ENCODE measurements around the gene RUBCN.
"Not testable (repeated sequence)": the region's sequence is repeated elsewhere in the genome, so short reads cannot be mapped to it uniquely, and the experiment has no call there.

RUBCN gene

DNA sequence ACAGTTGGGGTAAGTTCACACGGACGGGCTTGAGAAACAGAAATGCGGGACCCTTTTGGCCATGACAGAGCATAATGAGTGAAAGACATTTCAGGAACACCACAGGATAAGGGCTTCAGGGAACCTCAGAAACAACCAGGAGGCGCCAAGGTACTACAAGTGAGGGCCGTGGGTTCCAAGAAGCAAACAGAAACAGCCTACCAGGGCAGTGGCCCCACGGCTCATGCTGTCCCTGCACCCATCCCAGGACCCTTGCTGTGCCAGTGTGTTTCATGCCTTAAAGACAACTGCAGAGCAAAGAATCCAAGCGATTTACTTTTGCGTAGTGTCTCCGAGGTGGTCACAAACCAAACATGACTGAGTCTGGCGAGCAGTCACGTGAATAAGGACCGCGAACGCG is 54.0 kb downstream of the RUBCN start:
- FAIRE-seq, result no peak

GRCh38 chr3:197680955-197681521 is 55.7 kb downstream of the RUBCN start:
- FAIRE-seq, result no peak

DNA sequence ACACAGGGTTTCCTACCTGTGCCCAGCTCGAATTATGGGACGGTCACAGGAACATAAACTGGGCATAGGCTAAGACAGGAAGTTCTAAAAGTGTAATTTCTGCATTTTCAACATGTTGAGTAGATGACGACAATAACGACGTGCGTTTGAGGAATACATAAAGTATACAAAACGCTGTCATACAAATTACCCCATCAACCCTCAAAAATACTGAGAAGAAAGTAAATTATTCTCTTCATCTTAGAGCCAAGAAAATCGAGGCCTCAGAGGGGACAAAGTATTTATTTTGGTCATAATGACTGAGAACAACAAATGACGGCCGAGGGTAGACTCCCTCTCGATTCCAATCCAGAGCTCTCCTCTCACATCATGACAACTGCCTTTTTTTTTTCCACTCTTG is 60.8 kb downstream of the RUBCN start:
- no peak for FAIRE-seq

GRCh38 chr3:197675563-197675860 is 61.2 kb downstream of the RUBCN start:
- no peak for FAIRE-seq

DNA sequence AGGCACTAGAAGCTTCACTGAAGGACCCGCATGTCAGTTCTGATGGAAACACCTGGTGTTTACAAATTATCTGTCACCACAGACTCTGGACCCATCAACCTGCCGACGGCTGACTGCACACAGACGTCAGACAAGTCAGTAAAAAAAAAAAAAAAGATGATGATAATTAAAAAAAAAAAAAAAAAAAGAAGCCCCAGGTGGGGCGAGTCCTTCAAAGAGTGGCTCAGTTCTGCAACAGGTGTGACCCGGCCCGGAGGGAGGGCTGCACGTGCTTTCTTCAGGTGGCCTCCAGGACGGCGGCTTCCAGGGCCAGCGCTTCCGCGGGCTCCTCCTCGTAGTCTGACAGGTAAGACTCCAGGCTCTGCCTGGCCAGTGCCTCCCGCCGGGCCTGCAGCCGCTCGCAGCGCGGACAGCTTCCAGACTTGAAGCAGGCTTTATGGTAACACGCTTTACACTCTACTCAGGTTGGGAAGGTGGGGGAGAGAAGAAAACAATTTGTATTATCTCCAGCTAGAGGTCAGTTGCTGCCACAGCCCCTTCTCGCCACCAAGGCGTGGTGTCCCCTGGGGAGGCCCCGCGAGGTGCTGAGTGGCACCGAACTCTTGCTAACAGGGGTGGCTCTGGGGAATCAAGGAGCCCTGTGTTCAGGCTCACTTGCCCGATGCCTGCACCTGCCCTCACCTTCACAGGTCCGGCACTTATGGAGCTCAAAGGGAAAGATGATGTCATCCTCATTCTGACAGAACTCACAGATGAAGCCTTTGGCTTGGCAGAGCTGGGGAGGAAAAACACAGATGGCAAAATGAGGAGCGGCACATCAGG is 61.8 kb downstream of the RUBCN start:
- no peak for FAIRE-seq

DNA sequence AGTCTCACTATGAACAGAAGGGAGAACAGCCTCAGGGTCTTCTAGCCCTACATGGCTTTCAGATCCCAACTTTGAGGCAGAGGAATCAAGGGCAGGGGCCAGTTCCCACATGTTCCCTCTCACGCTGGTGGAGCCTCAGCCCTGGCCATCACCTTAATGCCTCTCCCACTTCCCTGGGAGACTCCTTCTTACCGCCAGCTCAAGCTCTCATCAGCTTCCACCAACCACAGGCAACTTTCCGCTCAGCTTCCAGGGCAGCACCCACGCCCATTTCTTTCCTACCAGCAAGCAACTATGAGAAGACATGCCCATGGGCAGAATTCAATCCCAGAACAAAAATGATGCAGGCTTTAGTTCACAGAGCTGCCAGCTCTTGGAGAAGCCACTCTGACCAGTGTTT is 63.5 kb downstream of the RUBCN start:
- no peak for FAIRE-seq

- no peak for FAIRE-seq
Measured at GRCh38 chr3:197670361-197670760, 66.3 kb downstream of the RUBCN start.

- no peak for FAIRE-seq
Measured at GRCh38 chr3:197667968-197668367, 68.7 kb downstream of the RUBCN start.

DNA sequence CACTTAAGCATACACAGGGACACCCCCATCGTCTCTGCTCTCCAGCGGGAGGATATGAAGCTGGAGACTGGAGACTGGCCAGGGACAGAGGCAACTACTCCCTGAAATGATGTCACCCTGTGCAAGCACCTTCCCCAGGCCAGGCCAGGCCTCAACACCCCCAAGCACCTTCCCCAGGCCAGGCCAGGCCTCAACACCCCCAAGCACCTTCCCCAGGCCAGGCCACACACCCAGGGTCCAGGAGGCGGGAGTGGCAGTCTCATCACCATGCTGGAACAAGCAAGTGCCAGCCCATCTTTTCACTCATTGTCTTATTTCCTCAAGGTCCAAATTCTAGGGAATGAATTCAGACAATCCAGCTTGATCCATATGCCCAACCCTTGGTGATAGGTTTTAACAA is 69.4 kb downstream of the RUBCN start:
- FAIRE-seq, result not testable (repeated sequence)

- FAIRE-seq, result not testable (repeated sequence)
Measured at GRCh38 chr3:197666221-197666842, 70.4 kb downstream of the RUBCN start.

DNA sequence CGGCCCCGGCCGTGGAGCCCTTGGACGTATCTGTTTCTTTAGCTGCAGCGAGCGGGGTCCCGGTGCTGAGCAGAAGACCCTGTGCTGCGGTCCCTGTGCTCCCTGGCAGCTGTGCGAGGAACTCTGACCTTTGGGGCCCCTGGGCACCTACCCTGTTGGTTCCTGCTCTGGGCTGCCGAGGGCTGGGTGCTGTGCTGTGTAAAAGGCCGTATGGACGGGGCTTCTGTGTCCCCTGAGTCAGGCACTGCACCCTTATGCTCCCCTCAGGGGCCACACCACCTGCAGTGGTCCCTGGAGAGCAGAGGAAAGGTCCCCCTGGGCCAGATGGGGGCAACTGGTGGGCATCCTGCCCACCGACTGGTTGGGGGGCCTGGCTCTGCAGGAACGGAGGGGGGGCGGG is 71.2 kb downstream of the RUBCN start:
- not testable (repeated sequence) for FAIRE-seq

GRCh38 chr3:197665142-197665491 is 71.6 kb downstream of the RUBCN start:
- FAIRE-seq, result not testable (repeated sequence)

GRCh38 chr3:197664414-197665141 is 72.1 kb downstream of the RUBCN start:
- not testable (repeated sequence) for FAIRE-seq

- FAIRE-seq, result not testable (repeated sequence)
Measured at GRCh38 chr3:197663367-197664140, 73.2 kb downstream of the RUBCN start.

DNA sequence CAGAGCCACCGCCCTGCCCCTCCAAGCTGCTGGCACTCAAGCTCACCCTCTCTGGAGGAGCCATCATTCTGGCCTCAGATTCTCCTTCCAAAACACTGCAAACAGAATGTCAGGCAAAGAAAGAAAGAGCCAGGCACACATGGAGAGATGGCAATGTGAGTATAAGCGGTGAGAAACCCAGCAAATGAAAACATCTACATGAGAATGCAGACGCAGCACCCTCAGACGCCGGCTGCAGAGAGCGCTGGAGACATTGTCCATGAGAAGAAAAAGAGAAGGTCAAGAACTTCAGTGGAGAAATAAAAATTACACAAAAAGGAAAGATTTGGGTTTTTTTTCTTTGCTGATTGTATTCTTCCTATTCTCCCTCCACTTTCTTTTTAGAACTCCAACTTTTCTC is 74.4 kb downstream of the RUBCN start:
- FAIRE-seq, result not testable (repeated sequence)

- FAIRE-seq, result not testable (repeated sequence)
Measured at GRCh38 chr3:197661874-197662273, 74.8 kb downstream of the RUBCN start.

DNA sequence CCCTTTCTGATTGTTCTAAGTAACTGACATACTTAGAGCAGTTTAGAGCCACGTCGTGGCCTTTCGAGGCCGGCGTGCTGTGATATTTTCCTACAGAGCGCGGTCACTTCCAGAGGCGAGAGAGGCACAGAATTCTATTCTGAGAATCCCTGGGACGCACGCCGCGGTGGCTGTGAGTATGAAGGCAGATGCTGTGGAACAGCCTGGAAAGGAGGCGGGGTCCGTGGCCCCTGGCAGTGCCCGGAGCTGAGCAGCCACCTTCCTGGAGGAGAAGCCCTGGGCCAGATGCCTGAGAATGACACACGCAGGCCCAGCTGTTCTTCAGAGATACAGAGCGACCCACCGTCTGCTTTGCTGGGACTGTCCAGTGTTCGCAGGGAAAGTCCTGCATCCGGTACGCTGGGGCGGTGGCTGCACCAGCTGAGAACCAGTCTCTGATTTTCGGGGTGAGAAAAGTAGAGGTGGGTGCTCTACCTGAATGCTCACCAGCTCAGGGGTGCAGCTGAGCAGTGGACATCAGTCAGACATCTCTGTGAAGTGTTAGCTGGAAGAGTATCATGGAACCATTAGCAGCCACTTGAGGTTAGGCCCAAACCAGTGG is 75.4 kb downstream of the RUBCN start:
- FAIRE-seq, result not testable (repeated sequence)

DNA sequence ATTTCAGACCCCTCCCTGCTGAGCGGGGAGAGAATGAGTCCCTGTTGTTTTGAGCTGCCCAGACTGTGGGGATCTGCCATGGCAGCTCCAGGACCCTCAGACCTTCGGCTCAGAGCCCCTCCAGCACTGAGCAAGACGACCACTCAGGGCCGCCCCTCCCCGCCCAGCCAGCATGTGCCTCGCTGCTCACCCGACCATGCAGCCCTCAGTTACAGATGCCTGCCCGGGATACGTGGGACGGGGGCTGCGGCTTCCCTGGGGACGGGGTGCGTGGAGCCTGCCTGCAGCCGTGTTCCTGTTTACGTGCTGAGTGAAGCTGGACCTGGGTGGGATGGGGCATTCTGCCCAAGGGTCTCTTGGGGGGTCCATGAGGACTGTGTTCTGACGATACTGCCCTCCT is 77.0 kb downstream of the RUBCN start:
- FAIRE-seq, result not testable (repeated sequence)

DNA sequence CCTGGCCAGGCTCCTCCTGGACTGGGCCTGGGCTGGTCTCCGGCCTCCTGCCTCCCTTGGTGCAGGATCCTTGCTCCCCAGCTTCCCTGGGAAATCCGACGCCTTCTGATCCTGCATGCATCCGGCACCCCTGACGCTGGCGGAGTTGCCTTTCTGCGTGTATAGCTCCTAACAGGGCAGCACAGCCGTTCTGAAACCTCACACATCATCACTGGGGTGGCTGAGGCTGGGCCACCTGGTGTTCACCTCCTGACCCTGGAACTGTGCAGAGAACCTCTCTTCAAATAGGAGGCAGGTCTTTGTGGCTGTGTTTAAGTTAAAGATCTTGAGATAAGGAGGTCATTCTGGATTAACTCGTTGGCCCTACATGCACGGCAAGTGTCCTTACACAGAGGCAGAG is 77.6 kb downstream of the RUBCN start:
- not testable (repeated sequence) for FAIRE-seq

GRCh38 chr3:197658706-197659105 is 78.0 kb downstream of the RUBCN start:
- FAIRE-seq, result not testable (repeated sequence)

GRCh38 chr3:197657541-197658292 is 79.0 kb downstream of the RUBCN start:
- not testable (repeated sequence) for FAIRE-seq

Measured in endometrium (tissue), 2 donors.